Mucosa of stomach (tissue), 1 donor: ENCODE results near the gene SIGLEC6.

Experiments
- H3K27me3 ChIP-seq: one replicate; pipeline ENCODE4 v1.7.0; 2013; ENCODE audit warnings: mild to moderate bottlenecking, low read length; ENCODE audit not compliant: control insufficient read depth, insufficient read depth
- H3K36me3 ChIP-seq: one replicate; pipeline ENCODE4 v1.7.0; 2013; ENCODE audit warnings: low read length; ENCODE audit not compliant: control insufficient read depth, insufficient read depth
- H3K4me1 ChIP-seq: one replicate; pipeline ENCODE4 v1.7.0; 2013; ENCODE audit warnings: mild to moderate bottlenecking, low read length; ENCODE audit not compliant: control insufficient read depth, insufficient read depth
- H3K4me3 ChIP-seq: one replicate; pipeline ENCODE4 v1.7.0; 2013; ENCODE audit warnings: low read length
- H3K9ac ChIP-seq: one replicate; pipeline ENCODE4 v1.7.0; 2013; ENCODE audit warnings: mild to moderate bottlenecking, low read length, moderate library complexity
- H3K9me3 ChIP-seq: one replicate; pipeline ENCODE4 v1.7.0; 2013; ENCODE audit warnings: mild to moderate bottlenecking, low read length, moderate library complexity; ENCODE audit not compliant: control insufficient read depth
- donor health status: Pancreatic carcinoma.

Gene SIGLEC6

DNA sequence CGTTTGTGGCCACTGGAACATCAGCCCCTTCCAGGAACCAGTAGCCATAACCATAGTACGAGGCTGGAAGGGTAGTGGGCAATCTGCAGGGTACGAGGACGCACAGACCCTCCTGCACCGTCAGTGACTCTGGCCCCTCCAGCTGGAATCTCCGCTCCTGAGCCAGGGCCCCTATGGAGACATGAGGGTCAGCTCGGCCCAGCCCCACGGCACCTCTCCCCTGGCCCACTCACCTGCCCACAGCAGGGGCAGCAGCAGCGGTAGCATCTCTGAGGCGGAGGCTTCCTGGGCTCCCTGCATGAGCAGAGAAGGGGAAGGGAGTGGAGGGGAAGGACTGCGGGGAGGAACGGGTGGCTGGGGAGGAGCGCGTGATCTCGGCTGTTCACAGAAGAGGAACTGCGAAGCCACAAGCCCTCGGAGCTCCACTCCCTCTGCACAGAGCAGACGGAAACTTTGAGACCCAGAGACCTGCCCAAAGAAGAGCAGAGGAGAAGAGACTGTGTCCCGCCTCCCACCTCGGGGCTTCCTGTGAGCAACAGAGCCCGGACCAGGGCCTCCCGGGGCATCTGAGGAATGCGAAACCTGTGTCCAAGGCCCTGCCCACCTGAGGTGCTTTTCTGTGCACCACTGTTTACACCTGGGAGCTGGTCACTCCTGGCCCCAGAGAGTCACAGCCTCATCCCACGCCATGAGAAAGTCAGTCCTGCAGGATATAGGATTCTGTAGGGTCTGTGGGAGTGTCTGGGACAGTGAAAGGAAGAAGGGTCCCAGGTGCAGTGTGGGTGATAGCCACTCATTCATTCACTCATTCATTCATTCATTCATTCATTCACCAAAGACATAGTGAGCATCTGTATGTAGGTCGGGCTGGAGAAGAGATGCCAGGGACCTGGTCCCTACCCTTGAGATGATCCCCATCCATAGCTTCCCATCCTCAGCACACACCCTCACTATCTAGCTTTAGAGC lies at the start of gene SIGLEC6:
TSS of gene SIGLEC6 (minus strand) at position 322 of the 967 bp plus-strand sequence. CDS start at position 300, 22 bp downstream.
- Histone ChIP-seq H3K27me3 (no peaks in the 10 kb centered on the region), H3K4me3 (no peak within 1 kb of the TSS), H3K9ac (no peak within 1 kb of the TSS), H3K4me1 (no peaks in the 10 kb centered on the region), H3K9me3 (no peaks in the 10 kb centered on the region), H3K36me3 (no peaks in the 10 kb centered on the region)

GRCh38 chr19:51576850-51577249 lies 45.4 kb upstream of the SIGLEC6 start:
- no peak overlapping the region for H3K9ac ChIP-seq
- H3K4me3 ChIP-seq: no peak overlapping the region
- peaks cover 6% of the 10 kb centered on the region for H3K4me1 ChIP-seq
- no peaks in the 10 kb centered on the region for H3K9me3 ChIP-seq
- no peaks in the 10 kb centered on the region for H3K36me3 ChIP-seq
- no peaks in the 10 kb centered on the region for H3K27me3 ChIP-seq

DNA sequence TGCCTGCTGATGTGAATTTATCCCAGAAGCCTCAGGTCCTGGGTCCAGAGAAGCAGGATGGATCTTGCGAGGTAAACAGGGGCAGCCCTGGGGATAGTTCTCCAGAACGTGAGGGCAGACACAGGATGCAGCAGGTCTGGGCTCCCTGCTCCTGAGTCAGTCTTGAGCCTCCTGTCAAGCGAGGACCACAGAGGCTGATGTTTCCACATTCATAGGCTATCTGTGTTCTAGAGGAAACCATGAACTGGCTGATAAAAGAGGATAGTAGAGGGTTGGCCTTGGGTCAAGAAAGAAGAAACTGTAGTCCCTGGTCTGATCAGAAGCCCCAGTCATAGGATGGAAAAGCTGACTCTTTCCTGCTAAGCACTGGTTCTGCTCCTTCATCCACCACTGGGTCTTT lies 41.9 kb upstream of the SIGLEC6 start:
- no peak overlapping the region for H3K9ac ChIP-seq
- H3K9me3 ChIP-seq: no peaks in the 10 kb centered on the region
- peaks cover 6% of the 10 kb centered on the region for H3K4me1 ChIP-seq
- H3K36me3 ChIP-seq: no peaks in the 10 kb centered on the region
- H3K27me3 ChIP-seq: no peaks in the 10 kb centered on the region
- no peak overlapping the region for H3K4me3 ChIP-seq

GRCh38 chr19:51572908-51573307 lies 41.4 kb upstream of the SIGLEC6 start:
- no peak overlapping the region for H3K9ac ChIP-seq
- no peaks in the 10 kb centered on the region for H3K36me3 ChIP-seq
- H3K27me3 ChIP-seq: no peaks in the 10 kb centered on the region
- no peak overlapping the region for H3K4me3 ChIP-seq
- peaks cover 6% of the 10 kb centered on the region for H3K4me1 ChIP-seq
- no peaks in the 10 kb centered on the region for H3K9me3 ChIP-seq

DNA sequence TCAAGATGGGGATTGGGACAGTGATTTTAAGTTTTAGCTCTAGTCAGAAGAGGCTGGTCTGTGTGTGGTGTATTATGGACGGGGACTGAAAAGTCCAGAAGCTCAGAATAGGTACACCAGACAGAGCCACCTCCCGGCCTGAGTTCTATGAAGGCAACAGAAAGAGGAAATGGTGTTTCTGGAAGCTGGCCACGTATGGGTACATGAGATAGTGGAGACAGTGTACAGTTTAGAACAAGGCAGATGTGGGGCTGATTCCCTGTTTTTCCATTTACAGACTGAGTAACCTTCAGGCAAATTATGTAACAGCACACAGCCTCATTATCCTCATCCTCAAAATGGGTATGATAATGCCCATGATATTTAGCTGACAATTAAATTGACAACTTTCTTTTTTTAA lies 40.9 kb upstream of the SIGLEC6 start:
- Histone ChIP-seq H3K27me3 (no peaks in the 10 kb centered on the region), H3K9ac (no peak overlapping the region), H3K9me3 (no peaks in the 10 kb centered on the region), H3K36me3 (no peaks in the 10 kb centered on the region), H3K4me3 (no peak overlapping the region), H3K4me1 (peaks cover 6% of the 10 kb centered on the region)

DNA sequence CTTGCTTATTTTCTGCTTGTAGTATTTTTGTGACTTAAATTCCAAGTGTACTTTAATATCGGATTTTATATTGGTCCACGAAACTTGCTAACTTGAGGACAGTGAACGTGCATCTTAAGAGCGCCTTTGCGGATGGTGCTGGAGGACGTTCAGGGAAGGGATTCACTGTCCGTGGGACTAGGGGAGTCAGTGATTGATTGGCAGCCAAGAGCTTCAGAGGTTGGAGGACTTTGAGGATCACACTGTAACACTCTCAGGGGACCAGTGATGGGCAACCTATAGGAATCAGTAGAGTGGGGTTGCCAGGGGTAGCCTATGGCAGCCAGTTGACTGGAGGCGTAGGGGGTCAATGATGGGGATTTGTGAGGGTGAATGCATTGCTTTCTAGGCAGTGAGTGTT lies 40.1 kb upstream of the SIGLEC6 start:
- Histone ChIP-seq H3K4me1 (peaks cover 6% of the 10 kb centered on the region), H3K36me3 (no peaks in the 10 kb centered on the region), H3K27me3 (no peaks in the 10 kb centered on the region), H3K9me3 (no peaks in the 10 kb centered on the region), H3K4me3 (peak overlapping the region; percentile 62), H3K9ac (peak overlapping the region; percentile 74)

DNA sequence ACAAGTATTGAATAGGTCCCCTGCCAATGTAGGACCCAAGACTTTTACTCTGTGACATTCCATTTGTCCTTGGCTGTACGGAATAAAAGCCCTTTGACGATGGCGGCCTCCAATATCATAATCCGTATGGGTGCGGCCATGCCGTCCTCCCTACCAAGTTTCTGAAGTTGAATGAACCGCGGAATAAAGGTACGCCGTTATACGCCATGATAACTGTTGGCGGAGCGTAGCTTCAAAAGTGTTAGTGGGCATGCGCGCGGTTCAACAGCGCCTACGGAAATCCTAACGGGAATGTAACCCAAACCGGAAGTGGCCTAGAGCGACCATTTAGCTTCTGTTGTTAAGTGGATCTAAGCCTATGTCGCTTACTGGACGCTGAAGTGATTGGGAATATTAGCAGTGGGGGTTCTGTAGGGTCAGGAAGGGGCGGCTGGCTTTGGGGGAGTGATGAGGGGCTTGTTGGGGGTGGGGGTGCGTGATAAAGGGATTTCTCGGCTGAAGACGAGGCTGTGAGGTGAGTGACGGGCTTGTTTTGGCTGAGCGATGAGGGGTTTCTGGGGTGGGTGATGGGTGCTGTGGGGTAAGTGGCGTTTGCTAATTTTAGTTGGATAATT lies 39.6 kb upstream of the SIGLEC6 start, which contains the start of gene ZNF175:
TSS of gene ZNF175 (plus strand) at position 322 of the 614 bp plus-strand sequence. CDS start 2,047 bp downstream, outside the sequence.
- H3K4me1 ChIP-seq: peaks cover 6% of the 10 kb centered on the region
- no peaks in the 10 kb centered on the region for H3K36me3 ChIP-seq
- H3K9ac ChIP-seq: peak within 1 kb of the TSS; percentile 74

GRCh38 chr19:51568456-51568855 lies 37.0 kb upstream of the SIGLEC6 start:
- Histone ChIP-seq H3K9ac (no peak overlapping the region), H3K4me1 (peaks cover 6% of the 10 kb centered on the region), H3K27me3 (peaks cover 12% of the 10 kb centered on the region), H3K4me3 (no peak overlapping the region), H3K36me3 (no peaks in the 10 kb centered on the region), H3K9me3 (no peaks in the 10 kb centered on the region)

More for the DNA sequence above, 39.6 kb upstream of the SIGLEC6 start, which contains the start of gene ZNF175:
- Histone ChIP-seq H3K4me3 (peak within 1 kb of the TSS; percentile 62), H3K27me3 (no peaks in the 10 kb centered on the region), H3K9me3 (no peaks in the 10 kb centered on the region)

DNA sequence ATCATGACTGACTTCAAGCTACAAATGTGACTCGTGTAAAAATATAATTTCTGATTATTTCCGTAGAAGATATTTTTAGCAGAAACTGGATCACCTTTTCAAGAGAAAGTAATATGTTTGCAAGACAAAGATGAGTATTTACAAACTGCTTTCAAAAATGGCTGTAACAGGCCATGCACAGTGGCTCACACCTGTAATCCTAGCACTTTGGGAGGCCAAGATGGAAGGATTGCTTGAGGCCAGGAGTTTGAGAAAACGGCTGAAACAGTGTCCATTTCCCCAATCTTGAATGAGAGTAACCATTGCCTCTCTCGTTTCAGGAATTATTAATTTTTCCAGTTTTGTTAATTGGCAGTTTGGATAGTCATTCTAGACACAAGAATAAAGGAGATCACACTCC lies 36.1 kb upstream of the SIGLEC6 start:
- H3K27me3 ChIP-seq: peaks cover 12% of the 10 kb centered on the region
- no peak overlapping the region for H3K9ac ChIP-seq
- peaks cover 6% of the 10 kb centered on the region for H3K4me1 ChIP-seq
- H3K9me3 ChIP-seq: no peaks in the 10 kb centered on the region
- H3K4me3 ChIP-seq: no peak overlapping the region
- no peaks in the 10 kb centered on the region for H3K36me3 ChIP-seq

DNA sequence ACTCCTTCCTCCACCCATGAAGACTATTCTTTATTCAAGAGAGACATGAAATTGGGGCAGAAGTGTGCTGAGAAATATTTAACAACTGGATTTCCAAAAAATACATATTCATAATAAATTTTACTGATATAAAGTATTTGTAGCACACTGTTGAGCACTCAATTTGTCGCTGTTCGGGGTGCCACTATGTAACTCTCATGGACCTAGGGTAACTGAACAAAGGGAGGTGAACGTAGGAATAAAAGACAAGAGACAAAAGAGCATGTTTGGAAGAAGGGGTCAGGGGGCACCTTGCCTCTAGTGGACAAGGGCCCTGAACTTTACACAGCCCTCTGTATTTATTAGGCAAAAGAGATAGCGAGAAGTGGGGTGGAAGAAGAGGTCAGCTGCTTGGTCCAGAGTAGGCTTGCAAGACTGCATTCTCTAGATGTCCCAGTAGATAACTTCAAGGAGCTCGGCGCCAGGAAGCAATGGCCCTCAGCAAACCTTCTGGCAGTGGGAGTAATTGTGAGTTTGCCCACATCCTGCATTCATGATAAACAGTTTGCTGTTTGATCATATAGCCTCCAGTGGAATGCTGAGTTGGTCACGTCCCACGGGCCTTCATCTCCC lies 35.1 kb upstream of the SIGLEC6 start:
- Histone ChIP-seq H3K9me3 (no peaks in the 10 kb centered on the region), H3K4me3 (no peak overlapping the region), H3K27me3 (peaks cover 12% of the 10 kb centered on the region), H3K36me3 (no peaks in the 10 kb centered on the region), H3K9ac (no peak overlapping the region), H3K4me1 (no peaks in the 10 kb centered on the region)

GRCh38 chr19:51565583-51565982 lies 34.1 kb upstream of the SIGLEC6 start:
- Histone ChIP-seq H3K9ac (no peak overlapping the region), H3K27me3 (peaks cover 12% of the 10 kb centered on the region), H3K4me1 (no peaks in the 10 kb centered on the region), H3K4me3 (no peak overlapping the region), H3K9me3 (no peaks in the 10 kb centered on the region), H3K36me3 (no peaks in the 10 kb centered on the region)

- Histone ChIP-seq H3K9me3 (no peaks in the 10 kb centered on the region), H3K36me3 (no peaks in the 10 kb centered on the region), H3K9ac (no peak overlapping the region), H3K4me1 (no peaks in the 10 kb centered on the region), H3K4me3 (no peak overlapping the region), H3K27me3 (peaks cover 12% of the 10 kb centered on the region)
Measured at GRCh38 chr19:51564791-51565190, 33.3 kb upstream of the SIGLEC6 start.
